Measurements from ENCODE around the gene C16orf87.
A peak's percentile ranks its signal among the peaks of the same experiment; 100 is the strongest.

Gene C16orf87

DNA sequence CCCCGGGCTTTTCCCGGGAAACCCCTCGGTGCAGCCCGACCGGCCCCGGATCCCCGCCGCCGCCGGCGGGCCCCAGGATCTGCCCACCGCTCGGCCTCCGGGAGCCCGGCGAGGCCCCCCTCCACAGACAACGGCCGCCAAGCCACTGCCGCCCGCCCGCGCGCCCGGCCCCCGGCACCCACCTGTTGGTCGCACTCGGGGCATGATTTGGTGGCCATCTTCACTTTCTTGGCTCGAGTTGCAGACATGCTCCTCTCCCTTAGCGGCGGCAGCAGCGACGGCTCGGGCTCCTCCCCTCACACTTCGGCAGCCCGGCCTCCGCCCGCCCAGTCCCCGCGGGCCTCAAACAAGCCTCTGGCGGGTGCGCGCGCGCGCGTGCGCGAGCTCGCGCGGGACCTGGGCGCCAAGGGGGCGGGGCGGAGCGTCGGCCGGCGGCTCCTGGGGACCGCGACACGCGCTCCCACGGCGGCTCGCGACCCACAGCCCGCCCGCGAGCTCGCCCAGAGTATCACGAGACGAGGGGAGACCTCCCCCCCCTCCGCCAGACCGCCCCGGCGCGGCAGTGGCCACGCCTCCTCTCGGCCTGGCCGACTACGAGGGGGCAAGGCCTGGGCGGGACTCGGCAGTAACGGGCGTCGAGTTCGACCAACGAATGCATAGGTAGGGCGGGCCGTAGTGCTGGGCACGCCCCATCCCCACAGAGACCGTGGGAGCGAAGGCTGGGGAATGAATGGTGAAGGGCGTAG lies at the start of gene C16orf87:
Gene C16orf87, minus strand, starts transcription at position 279 of the 746 bp plus-strand sequence. Its CDS starts 31 bp downstream, at position 248.
- Histone ChIP-seq H2AFZ (ENCODE audit: low read length) (peak within 1 kb of the TSS; percentile 91), H3K4me3 (ENCODE audit: low read length, poor library complexity, severe bottlenecking) (peak within 1 kb of the TSS; percentile 93), H3K9me2 (replicated peaks; ENCODE audit: low read depth, low read length) (no peaks in the 10 kb centered on the region), H3K79me2 (ENCODE audit: insufficient read depth, low read length) (peaks cover 45% of the 10 kb centered on the region), H3K36me3 (ENCODE audit: insufficient read depth, low read length) (no peaks in the 10 kb centered on the region), H3F3A (ENCODE audit: low read depth) (no peaks in the 10 kb centered on the region), H3K27me3 (ENCODE audit: insufficient read depth, low read length, poor library complexity, severe bottlenecking) (no peaks in the 10 kb centered on the region), H4K20me1 (ENCODE audit: insufficient read depth, low read length, poor library complexity, severe bottlenecking) (peaks cover 31% of the 10 kb centered on the region), H3K9me3 (ENCODE audit: insufficient read depth, low read depth, low read length) (no peaks in the 10 kb centered on the region), H3K4me1 (ENCODE audit: insufficient read depth, low read length, poor library complexity, severe bottlenecking) (peaks cover 35% of the 10 kb centered on the region), H3K4me2 (ENCODE audit: low read depth, low read length, poor library complexity, severe bottlenecking) (peak within 1 kb of the TSS; percentile 80), H3K9ac (ENCODE audit: low read depth, low read length, poor library complexity, severe bottlenecking) (peak within 1 kb of the TSS; percentile 97)
- no peak for TF ChIP-seq EZH2phosphoT487 (IDR thresholded peaks at IDR 0.05; ENCODE audit: borderline replicate concordance)
- TF ChIP-seq, protein P1, sequence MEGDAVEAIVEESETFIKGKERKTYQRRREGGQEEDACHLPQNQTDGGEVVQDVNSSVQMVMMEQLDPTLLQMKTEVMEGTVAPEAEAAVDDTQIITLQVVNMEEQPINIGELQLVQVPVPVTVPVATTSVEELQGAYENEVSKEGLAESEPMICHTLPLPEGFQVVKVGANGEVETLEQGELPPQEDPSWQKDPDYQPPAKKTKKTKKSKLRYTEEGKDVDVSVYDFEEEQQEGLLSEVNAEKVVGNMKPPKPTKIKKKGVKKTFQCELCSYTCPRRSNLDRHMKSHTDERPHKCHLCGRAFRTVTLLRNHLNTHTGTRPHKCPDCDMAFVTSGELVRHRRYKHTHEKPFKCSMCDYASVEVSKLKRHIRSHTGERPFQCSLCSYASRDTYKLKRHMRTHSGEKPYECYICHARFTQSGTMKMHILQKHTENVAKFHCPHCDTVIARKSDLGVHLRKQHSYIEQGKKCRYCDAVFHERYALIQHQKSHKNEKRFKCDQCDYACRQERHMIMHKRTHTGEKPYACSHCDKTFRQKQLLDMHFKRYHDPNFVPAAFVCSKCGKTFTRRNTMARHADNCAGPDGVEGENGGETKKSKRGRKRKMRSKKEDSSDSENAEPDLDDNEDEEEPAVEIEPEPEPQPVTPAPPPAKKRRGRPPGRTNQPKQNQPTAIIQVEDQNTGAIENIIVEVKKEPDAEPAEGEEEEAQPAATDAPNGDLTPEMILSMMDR (conservative IDR thresholded peaks at IDR 0.05; ENCODE audit: low read length) = no peak

DNA sequence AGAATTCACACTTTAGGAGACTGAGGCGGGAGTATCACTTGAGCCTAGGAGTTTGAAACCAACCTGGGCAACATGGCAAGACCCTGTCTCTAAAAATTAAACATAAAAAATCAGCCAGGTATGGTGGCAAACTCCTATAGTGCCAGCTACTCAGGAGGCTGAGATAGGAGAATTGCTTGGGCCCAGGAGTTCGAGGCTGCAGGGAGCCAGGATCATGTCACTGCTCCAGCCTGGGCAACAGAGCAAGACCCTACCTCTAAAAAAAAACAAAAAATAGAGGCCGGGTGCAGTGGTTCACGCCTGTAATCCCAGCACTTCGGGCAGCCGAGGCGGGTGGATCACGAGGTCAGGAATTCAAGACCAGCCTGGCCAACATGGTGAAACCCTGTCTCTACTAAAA lies 44.3 kb upstream of the C16orf87 start:
- Histone ChIP-seq H3F3A (ENCODE audit: low read depth) (no peaks in the 10 kb centered on the region), H3K4me1 (ENCODE audit: insufficient read depth, low read length, poor library complexity, severe bottlenecking) (no peaks in the 10 kb centered on the region), H3K27me3 (ENCODE audit: insufficient read depth, low read length, poor library complexity, severe bottlenecking) (peaks cover 4% of the 10 kb centered on the region), H3K9me2 (replicated peaks; ENCODE audit: low read depth, low read length) (no peaks in the 10 kb centered on the region), H3K9me3 (ENCODE audit: insufficient read depth, low read depth, low read length) (no peaks in the 10 kb centered on the region), H3K79me2 (ENCODE audit: insufficient read depth, low read length) (no peaks in the 10 kb centered on the region), H3K36me3 (ENCODE audit: insufficient read depth, low read length) (no peaks in the 10 kb centered on the region), H3K4me3 (ENCODE audit: low read length, poor library complexity, severe bottlenecking) (no peak overlapping the region), H3K4me2 (ENCODE audit: low read depth, low read length, poor library complexity, severe bottlenecking) (no peak overlapping the region), H2AFZ (ENCODE audit: low read length) (no peak overlapping the region), H3K9ac (ENCODE audit: low read depth, low read length, poor library complexity, severe bottlenecking) (no peak overlapping the region), H4K20me1 (ENCODE audit: insufficient read depth, low read length, poor library complexity, severe bottlenecking) (no peaks in the 10 kb centered on the region)
- TF ChIP-seq, protein P1 (conservative IDR thresholded peaks at IDR 0.05; ENCODE audit: low read length) = no peak
- TF ChIP-seq EZH2phosphoT487 (IDR thresholded peaks at IDR 0.05; ENCODE audit: borderline replicate concordance) = no peak

- Histone ChIP-seq H3K36me3 (ENCODE audit: insufficient read depth, low read length) (no peaks in the 10 kb centered on the region), H2AFZ (ENCODE audit: low read length) (no peak overlapping the region), H3K4me2 (ENCODE audit: low read depth, low read length, poor library complexity, severe bottlenecking) (no peak overlapping the region), H3F3A (ENCODE audit: low read depth) (no peaks in the 10 kb centered on the region), H4K20me1 (ENCODE audit: insufficient read depth, low read length, poor library complexity, severe bottlenecking) (no peaks in the 10 kb centered on the region), H3K79me2 (ENCODE audit: insufficient read depth, low read length) (no peaks in the 10 kb centered on the region), H3K4me1 (ENCODE audit: insufficient read depth, low read length, poor library complexity, severe bottlenecking) (no peaks in the 10 kb centered on the region), H3K27me3 (ENCODE audit: insufficient read depth, low read length, poor library complexity, severe bottlenecking) (no peaks in the 10 kb centered on the region), H3K9ac (ENCODE audit: low read depth, low read length, poor library complexity, severe bottlenecking) (no peak overlapping the region), H3K9me2 (replicated peaks; ENCODE audit: low read depth, low read length) (no peaks in the 10 kb centered on the region), H3K4me3 (ENCODE audit: low read length, poor library complexity, severe bottlenecking) (no peak overlapping the region), H3K9me3 (ENCODE audit: insufficient read depth, low read depth, low read length) (no peaks in the 10 kb centered on the region)
- TF ChIP-seq EZH2phosphoT487 (IDR thresholded peaks at IDR 0.05; ENCODE audit: borderline replicate concordance) = no peak
- TF ChIP-seq, protein P1 (conservative IDR thresholded peaks at IDR 0.05; ENCODE audit: low read length) = no peak
Observed at GRCh38 chr16:46873201-46873600, 42.2 kb upstream of the C16orf87 start.
